ENCODE results near the gene SOD1. TPM values are rescaled to one million over a fixed set of nuclear protein-coding genes. Genes with fewer than 3 reads are reported as not detected.
"Not testable (repeated sequence)": the region's sequence is repeated elsewhere in the genome, so short reads cannot be mapped to it uniquely, and the experiment has no call there.

SOD1 gene
- total RNA-seq, 1 donor from 2014 or later = 145 TPM

GRCh38 chr21:31654340-31654739 lies 5.2 kb upstream of the SOD1 start:
- Mint-ChIP-seq H3K27me3 (ENCODE audit: unreplicated experiment) (peaks cover 4% of the 10 kb centered on the region), H3K36me3 (ENCODE audit: low read depth, unreplicated experiment) (peaks cover 14% of the 10 kb centered on the region), H3K4me3 (ENCODE audit: unreplicated experiment) (no peak overlapping the region), H3K9me3 (ENCODE audit: unreplicated experiment) (no peaks in the 10 kb centered on the region), H3K4me1 (ENCODE audit: unreplicated experiment) (peaks cover 5% of the 10 kb centered on the region), H3K27ac (ENCODE audit: unreplicated experiment) (no peak overlapping the region)
- DNase-seq (ENCODE audit: low spot score) = no peak
- no peak for TF ChIP-seq CTCF (IDR thresholded peaks at IDR 0.05; ENCODE audit: unreplicated experiment)

GRCh38 chr21:31654821-31655580 lies 4.5 kb upstream of the SOD1 start:
- H3K36me3 Mint-ChIP-seq (ENCODE audit: low read depth, unreplicated experiment) = peaks cover 14% of the 10 kb centered on the region
- not testable (repeated sequence) for DNase-seq (ENCODE audit: low spot score); H3K27me3 Mint-ChIP-seq (ENCODE audit: unreplicated experiment); H3K4me3 Mint-ChIP-seq (ENCODE audit: unreplicated experiment); H3K4me1 Mint-ChIP-seq (ENCODE audit: unreplicated experiment); H3K9me3 Mint-ChIP-seq (ENCODE audit: unreplicated experiment)
- peak overlapping the region; percentile 61 for H3K27ac Mint-ChIP-seq (ENCODE audit: unreplicated experiment)

- TF ChIP-seq CTCF (IDR thresholded peaks at IDR 0.05; ENCODE audit: unreplicated experiment) = no peak
Observed at GRCh38 chr21:31656199-31657095, 3.0 kb upstream of the SOD1 start.

GRCh38 chr21:31658053-31658452 lies 1.4 kb upstream of the SOD1 start:
- Mint-ChIP-seq H3K4me1 (ENCODE audit: unreplicated experiment) (peaks cover 5% of the 10 kb centered on the region), H3K27me3 (ENCODE audit: unreplicated experiment) (peaks cover 2% of the 10 kb centered on the region), H3K36me3 (ENCODE audit: low read depth, unreplicated experiment) (peaks cover 14% of the 10 kb centered on the region), H3K4me3 (ENCODE audit: unreplicated experiment) (no peak overlapping the region), H3K27ac (ENCODE audit: unreplicated experiment) (no peak overlapping the region), H3K9me3 (ENCODE audit: unreplicated experiment) (no peaks in the 10 kb centered on the region)
- TF ChIP-seq CTCF (IDR thresholded peaks at IDR 0.05; ENCODE audit: unreplicated experiment) = no peak
- DNase-seq (ENCODE audit: low spot score) = no peak

More at GRCh38 chr21:31656199-31657095, 3.0 kb upstream of the SOD1 start:
- H3K9me3 Mint-ChIP-seq (ENCODE audit: unreplicated experiment) = no peaks in the 10 kb centered on the region
- H3K27ac Mint-ChIP-seq (ENCODE audit: unreplicated experiment) = no peak overlapping the region
- peaks cover 14% of the 10 kb centered on the region for H3K36me3 Mint-ChIP-seq (ENCODE audit: low read depth, unreplicated experiment)
- no peak overlapping the region for H3K4me3 Mint-ChIP-seq (ENCODE audit: unreplicated experiment)
- H3K4me1 Mint-ChIP-seq (ENCODE audit: unreplicated experiment) = peaks cover 5% of the 10 kb centered on the region
- no peak for DNase-seq (ENCODE audit: low spot score)
- H3K27me3 Mint-ChIP-seq (ENCODE audit: unreplicated experiment) = peaks cover 2% of the 10 kb centered on the region

GRCh38 chr21:31659286-31659535 lies 282 bp upstream of the SOD1 start:
- peaks cover 5% of the 10 kb centered on the region for H3K4me1 Mint-ChIP-seq (ENCODE audit: unreplicated experiment)
- H3K27me3 Mint-ChIP-seq (ENCODE audit: unreplicated experiment) = peaks cover 2% of the 10 kb centered on the region
- peak overlapping the region; percentile 98 for H3K4me3 Mint-ChIP-seq (ENCODE audit: unreplicated experiment)
- H3K36me3 Mint-ChIP-seq (ENCODE audit: low read depth, unreplicated experiment) = peaks cover 16% of the 10 kb centered on the region
- no peaks in the 10 kb centered on the region for H3K9me3 Mint-ChIP-seq (ENCODE audit: unreplicated experiment)
- no peak for DNase-seq (ENCODE audit: low spot score)
- TF ChIP-seq CTCF (IDR thresholded peaks at IDR 0.05; ENCODE audit: unreplicated experiment) = no peak
- H3K27ac Mint-ChIP-seq (ENCODE audit: unreplicated experiment) = no peak overlapping the region
